Measurements from ENCODE around the gene DLGAP4. TPM values are rescaled to one million over a fixed set of nuclear protein-coding genes. Genes with fewer than 3 reads are reported as not detected.

The DLGAP4 gene
- polyA plus RNA-seq, 1 donor (not counting 4 experiments of a cell fraction or from before 2014, with no cell fraction given): 9.6 TPM

DNA sequence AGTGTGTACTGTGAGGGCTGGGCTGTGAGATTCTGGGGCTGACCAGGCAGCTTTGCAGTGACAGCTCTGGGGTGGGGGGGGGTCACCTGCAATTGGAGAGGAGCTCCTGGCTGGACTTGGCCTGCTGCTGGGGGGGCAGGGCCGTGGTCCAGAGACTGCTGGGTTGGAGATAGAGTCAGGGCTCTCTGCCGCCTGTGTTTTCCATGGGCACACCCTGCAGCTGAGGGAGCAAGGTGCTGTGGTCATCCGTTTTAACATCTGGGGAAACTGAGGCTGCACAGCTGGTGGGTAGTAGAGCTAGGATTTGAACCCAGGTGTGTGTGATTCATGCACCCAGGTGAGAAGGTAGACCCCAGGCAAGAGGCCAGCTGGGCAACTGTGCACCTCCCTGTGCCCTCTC lies 7.3 kb downstream of the DLGAP4 start:
- H3K36me3 ChIP-seq (ENCODE audit: control insufficient read depth in 2 of 2, extremely low read depth in 1 of 2, insufficient read depth in 2 of 2, low read length in 2 of 2): no peaks in the 10 kb centered on the region
- H3K79me2 ChIP-seq (ENCODE audit: control insufficient read depth, insufficient read depth, low read length): no peaks in the 10 kb centered on the region
- dilution Hi-C loops (cut with MboI; ENCODE audit: extremely low pct_ligation_motif_present, low sequenced_read_pairs): no loop called here
- H3K27me3 ChIP-seq (ENCODE audit: control insufficient read depth, extremely low read depth, insufficient read depth, low read length): peaks cover 39% of the 10 kb centered on the region
- no peak overlapping the region for H3K9ac ChIP-seq (ENCODE audit: control insufficient read depth, extremely low read depth, insufficient read depth, low read length)
- H3K4me3 ChIP-seq (ENCODE audit: control insufficient read depth in 2 of 3, extremely low read depth in 1 of 3, insufficient read depth in 2 of 3, low read depth in 1 of 3, low read length in 3 of 3): no peak overlapping the region
- H3K9me1 ChIP-seq (ENCODE audit: control insufficient read depth, extremely low read depth, insufficient read depth, low read length): no peaks in the 10 kb centered on the region
- H4K20me1 ChIP-seq (ENCODE audit: control insufficient read depth, extremely low read depth, insufficient read depth, low read length): no peaks in the 10 kb centered on the region
- H3K9me3 ChIP-seq (ENCODE audit: control insufficient read depth, low read depth, low read length): no peaks in the 10 kb centered on the region
- H3K4me1 ChIP-seq (ENCODE audit: control insufficient read depth, extremely low read depth, insufficient read depth, low read length): no peaks in the 10 kb centered on the region
- no peak overlapping the region for H3K4me2 ChIP-seq (ENCODE audit: control insufficient read depth, extremely low read depth, insufficient read depth, low read depth, low read length)
- no peak overlapping the region for H3K27ac ChIP-seq (ENCODE audit: control insufficient read depth, insufficient read depth, low read length)
- no peak for FAIRE-seq
- no peak overlapping the region for H2AFZ ChIP-seq (ENCODE audit: control insufficient read depth, low read length)
- TF ChIP-seq EZH2 (IDR thresholded peaks at IDR 0.05; ENCODE audit: low read length): no peak
- TF ChIP-seq, protein P1, sequence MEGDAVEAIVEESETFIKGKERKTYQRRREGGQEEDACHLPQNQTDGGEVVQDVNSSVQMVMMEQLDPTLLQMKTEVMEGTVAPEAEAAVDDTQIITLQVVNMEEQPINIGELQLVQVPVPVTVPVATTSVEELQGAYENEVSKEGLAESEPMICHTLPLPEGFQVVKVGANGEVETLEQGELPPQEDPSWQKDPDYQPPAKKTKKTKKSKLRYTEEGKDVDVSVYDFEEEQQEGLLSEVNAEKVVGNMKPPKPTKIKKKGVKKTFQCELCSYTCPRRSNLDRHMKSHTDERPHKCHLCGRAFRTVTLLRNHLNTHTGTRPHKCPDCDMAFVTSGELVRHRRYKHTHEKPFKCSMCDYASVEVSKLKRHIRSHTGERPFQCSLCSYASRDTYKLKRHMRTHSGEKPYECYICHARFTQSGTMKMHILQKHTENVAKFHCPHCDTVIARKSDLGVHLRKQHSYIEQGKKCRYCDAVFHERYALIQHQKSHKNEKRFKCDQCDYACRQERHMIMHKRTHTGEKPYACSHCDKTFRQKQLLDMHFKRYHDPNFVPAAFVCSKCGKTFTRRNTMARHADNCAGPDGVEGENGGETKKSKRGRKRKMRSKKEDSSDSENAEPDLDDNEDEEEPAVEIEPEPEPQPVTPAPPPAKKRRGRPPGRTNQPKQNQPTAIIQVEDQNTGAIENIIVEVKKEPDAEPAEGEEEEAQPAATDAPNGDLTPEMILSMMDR (optimal IDR thresholded peaks at IDR 0.05 in 1 of 3, IDR thresholded peaks at IDR 0.05 in 1 of 3, conservative IDR thresholded peaks at IDR 0.05 in 1 of 3; ENCODE audit: extremely low read depth in 1 of 3, insufficient read depth in 2 of 3, low read length in 3 of 3): no peak
- no peak for DNase-seq (ENCODE audit: low read depth, low spot score)

GRCh38 chr20:36313926-36314325 lies 7.8 kb downstream of the DLGAP4 start:
- dilution Hi-C loops (cut with MboI; ENCODE audit: extremely low pct_ligation_motif_present, low sequenced_read_pairs): no loop called here
- FAIRE-seq: no peak

More at GRCh38 chr20:36313926-36314325, 7.8 kb downstream of the DLGAP4 start:
- TF ChIP-seq, protein P1 (optimal IDR thresholded peaks at IDR 0.05 in 1 of 3, IDR thresholded peaks at IDR 0.05 in 1 of 3, conservative IDR thresholded peaks at IDR 0.05 in 1 of 3; ENCODE audit: extremely low read depth in 1 of 3, insufficient read depth in 2 of 3, low read length in 3 of 3): no peak
- no peak for TF ChIP-seq EZH2 (IDR thresholded peaks at IDR 0.05; ENCODE audit: low read length)
- H4K20me1 ChIP-seq (ENCODE audit: control insufficient read depth, extremely low read depth, insufficient read depth, low read length): no peaks in the 10 kb centered on the region
- no peaks in the 10 kb centered on the region for H3K79me2 ChIP-seq (ENCODE audit: control insufficient read depth, insufficient read depth, low read length)
- H3K4me1 ChIP-seq (ENCODE audit: control insufficient read depth, extremely low read depth, insufficient read depth, low read length): no peaks in the 10 kb centered on the region
- no peaks in the 10 kb centered on the region for H3K9me3 ChIP-seq (ENCODE audit: control insufficient read depth, low read depth, low read length)
- peaks cover 34% of the 10 kb centered on the region for H3K27me3 ChIP-seq (ENCODE audit: control insufficient read depth, extremely low read depth, insufficient read depth, low read length)
- no peak overlapping the region for H3K4me3 ChIP-seq (ENCODE audit: control insufficient read depth in 2 of 3, extremely low read depth in 1 of 3, insufficient read depth in 2 of 3, low read depth in 1 of 3, low read length in 3 of 3)
- H3K9ac ChIP-seq (ENCODE audit: control insufficient read depth, extremely low read depth, insufficient read depth, low read length): no peak overlapping the region
- H3K27ac ChIP-seq (ENCODE audit: control insufficient read depth, insufficient read depth, low read length): no peak overlapping the region
- H3K36me3 ChIP-seq (ENCODE audit: control insufficient read depth in 2 of 2, extremely low read depth in 1 of 2, insufficient read depth in 2 of 2, low read length in 2 of 2): no peaks in the 10 kb centered on the region
- H3K9me1 ChIP-seq (ENCODE audit: control insufficient read depth, extremely low read depth, insufficient read depth, low read length): no peaks in the 10 kb centered on the region
- H3K4me2 ChIP-seq (ENCODE audit: control insufficient read depth, extremely low read depth, insufficient read depth, low read depth, low read length): no peak overlapping the region
- no peak overlapping the region for H2AFZ ChIP-seq (ENCODE audit: control insufficient read depth, low read length)
- no peak for DNase-seq (ENCODE audit: low read depth, low spot score)
